GM12801 (cell line): Measurements from ENCODE around the gene E4F1.

Source experiments
- TF ChIP-seq, protein P1 (sequence below): IDR thresholded peaks from one replicate; pipeline ENCODE4 v1.5.1; 2011; ENCODE audit warnings: control low read depth; ENCODE audit not compliant: insufficient read length; ENCODE audit errors: extremely low read depth

The E4F1 gene, protein sequence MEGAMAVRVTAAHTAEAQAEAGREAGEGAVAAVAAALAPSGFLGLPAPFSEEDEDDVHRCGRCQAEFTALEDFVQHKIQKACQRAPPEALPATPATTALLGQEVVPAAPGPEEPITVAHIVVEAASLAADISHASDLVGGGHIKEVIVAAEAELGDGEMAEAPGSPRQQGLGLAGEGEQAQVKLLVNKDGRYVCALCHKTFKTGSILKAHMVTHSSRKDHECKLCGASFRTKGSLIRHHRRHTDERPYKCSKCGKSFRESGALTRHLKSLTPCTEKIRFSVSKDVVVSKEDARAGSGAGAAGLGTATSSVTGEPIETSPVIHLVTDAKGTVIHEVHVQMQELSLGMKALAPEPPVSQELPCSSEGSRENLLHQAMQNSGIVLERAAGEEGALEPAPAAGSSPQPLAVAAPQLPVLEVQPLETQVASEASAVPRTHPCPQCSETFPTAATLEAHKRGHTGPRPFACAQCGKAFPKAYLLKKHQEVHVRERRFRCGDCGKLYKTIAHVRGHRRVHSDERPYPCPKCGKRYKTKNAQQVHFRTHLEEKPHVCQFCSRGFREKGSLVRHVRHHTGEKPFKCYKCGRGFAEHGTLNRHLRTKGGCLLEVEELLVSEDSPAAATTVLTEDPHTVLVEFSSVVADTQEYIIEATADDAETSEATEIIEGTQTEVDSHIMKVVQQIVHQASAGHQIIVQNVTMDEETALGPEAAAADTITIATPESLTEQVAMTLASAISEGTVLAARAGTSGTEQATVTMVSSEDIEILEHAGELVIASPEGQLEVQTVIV

DNA sequence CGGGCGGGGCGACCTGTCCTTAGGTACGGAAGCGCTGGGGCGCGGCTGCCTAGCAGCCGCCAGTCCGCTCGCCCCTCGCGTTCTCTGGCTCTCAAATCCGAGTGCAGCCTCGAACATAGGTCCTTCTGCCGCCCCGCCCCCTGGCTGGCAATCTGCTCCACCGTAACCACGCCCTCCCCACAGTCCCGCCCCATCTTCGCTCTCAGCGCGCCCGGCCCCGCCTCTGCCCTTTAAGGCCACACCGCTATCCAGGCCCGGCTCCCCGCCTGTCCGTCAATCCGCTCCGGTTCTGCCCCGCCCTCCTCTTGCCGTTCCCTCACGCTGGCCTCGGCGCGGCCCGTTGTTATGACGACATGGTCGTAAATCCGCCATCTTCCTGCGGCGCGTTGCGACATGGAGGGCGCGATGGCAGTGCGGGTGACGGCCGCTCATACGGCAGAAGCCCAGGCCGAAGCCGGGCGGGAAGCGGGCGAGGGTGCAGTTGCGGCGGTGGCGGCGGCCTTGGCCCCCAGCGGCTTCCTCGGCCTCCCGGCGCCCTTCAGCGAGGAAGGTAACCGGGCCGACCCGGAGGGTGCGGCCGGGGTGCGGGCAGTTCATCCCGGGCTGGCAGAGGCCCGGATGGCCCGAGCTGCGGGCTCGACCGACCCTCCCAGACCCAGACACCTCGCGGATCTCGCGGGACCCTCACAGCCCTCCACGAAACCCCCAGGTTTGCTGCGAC is at the start of gene E4F1:
Gene E4F1 (plus strand): TSS at position 371 of the 721 bp plus-strand sequence. CDS start 23 bp downstream, at position 394.
- TF ChIP-seq, protein P1, sequence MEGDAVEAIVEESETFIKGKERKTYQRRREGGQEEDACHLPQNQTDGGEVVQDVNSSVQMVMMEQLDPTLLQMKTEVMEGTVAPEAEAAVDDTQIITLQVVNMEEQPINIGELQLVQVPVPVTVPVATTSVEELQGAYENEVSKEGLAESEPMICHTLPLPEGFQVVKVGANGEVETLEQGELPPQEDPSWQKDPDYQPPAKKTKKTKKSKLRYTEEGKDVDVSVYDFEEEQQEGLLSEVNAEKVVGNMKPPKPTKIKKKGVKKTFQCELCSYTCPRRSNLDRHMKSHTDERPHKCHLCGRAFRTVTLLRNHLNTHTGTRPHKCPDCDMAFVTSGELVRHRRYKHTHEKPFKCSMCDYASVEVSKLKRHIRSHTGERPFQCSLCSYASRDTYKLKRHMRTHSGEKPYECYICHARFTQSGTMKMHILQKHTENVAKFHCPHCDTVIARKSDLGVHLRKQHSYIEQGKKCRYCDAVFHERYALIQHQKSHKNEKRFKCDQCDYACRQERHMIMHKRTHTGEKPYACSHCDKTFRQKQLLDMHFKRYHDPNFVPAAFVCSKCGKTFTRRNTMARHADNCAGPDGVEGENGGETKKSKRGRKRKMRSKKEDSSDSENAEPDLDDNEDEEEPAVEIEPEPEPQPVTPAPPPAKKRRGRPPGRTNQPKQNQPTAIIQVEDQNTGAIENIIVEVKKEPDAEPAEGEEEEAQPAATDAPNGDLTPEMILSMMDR: no peak

DNA sequence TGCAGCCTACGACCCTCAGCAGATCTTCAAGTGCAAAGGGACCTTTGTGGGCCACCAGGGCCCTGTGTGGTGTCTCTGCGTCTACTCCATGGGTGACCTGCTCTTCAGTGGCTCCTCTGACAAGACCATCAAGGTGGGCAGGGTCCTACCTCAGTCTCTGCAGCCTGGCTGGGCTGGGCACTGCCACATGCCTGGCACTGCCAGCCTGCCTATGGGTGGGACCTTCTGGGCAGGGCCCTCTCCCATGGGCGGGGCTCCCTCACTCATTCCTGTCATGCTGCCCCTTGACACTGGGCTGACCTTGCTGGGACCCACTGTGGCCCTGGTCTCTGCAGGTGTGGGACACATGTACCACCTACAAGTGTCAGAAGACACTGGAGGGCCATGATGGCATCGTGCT is 49.5 kb upstream of the E4F1 start:
- TF ChIP-seq, protein P1: no peak

DNA sequence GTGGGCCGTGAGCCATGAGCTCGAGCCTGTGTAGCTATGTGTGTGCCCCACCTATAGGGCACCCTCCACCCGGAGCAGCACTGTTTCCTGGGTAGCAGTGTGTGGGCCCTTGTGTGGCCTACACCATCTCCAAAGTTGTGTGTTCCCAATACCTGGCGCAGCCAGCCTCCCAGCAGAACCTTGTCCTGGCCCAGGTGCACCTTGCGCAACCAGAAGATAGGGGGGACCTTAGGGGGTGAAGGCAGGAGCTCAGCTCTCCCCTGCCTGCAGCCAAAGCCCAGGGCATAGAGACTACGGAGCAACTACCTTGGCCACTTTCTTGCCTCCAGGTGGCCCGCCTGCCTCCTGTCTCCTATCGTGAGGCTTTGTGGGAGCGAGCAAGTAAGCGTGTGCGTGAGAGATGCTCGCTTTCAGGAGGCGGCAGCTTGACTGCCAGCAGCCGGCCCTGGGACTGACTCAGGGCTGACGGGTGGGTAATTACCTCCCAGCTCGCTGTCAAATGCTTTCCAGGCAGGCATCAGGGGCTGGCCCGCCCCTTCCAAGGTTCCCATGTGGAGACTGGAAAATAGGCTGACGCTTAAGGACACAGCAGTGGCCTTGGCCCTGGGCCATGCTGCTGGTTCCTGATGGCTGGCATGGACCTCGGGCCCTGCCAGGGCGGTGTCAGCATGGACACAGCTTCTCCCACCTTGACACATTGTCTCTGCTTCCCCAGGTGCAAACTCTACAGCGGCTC is 48.8 kb upstream of the E4F1 start:
- TF ChIP-seq, protein P1: no peak

DNA sequence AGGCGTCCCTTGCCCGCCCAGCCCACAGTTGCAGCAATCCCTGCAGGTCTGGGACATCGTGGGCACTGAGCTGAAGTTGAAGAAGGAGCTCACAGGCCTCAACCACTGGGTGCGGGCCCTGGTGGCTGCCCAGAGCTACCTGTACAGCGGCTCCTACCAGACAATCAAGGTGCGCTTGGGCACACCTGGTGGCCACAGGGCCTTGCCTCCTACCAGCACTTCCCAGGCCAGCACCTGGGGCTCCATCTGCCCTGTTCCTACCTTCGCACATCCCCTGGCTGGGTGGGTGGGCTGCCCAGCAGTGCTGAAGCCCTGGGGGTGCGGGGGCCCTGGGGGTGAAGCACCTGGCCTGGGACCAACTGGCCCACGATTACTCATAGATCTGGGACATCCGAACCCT is 47.9 kb upstream of the E4F1 start:
- TF ChIP-seq, protein P1: no peak

DNA sequence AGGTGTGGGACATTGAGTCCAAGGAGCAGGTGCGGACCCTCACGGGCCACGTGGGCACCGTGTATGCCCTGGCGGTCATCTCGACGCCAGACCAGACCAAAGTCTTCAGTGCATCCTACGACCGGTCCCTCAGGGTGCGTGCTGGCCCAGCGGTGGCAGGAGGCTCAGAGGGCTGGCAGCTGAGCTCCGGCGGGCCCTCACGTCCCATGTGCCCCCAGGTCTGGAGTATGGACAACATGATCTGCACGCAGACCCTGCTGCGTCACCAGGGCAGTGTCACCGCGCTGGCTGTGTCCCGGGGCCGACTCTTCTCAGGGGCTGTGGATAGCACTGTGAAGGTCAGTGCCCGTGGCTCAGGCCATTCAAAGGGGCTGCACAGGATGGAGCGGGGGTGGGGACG is 47.3 kb upstream of the E4F1 start:
- TF ChIP-seq, protein P1: no peak

DNA sequence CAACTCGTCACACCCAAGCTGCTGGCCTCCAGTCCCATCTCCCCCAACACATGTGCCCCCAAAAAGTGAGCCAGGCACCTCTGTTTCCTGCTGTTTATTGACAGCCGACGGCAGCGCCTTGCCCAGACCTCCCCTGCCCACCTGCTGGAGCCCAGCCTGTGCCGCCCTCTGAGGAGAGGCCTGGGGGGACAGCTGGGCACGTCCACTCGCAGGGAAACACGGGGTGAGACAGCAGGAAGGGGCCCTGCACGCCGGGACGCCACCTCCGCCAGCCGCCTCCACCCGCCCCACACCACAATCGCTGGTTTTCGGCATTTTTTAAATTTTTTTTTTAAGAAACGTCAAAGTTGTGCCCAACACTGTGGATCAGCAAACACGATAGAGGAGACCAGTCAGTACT is 46.3 kb upstream of the E4F1 start:
- TF ChIP-seq, protein P1: no peak
